Trophoblast cell (in vitro differentiated cells and primary cell): ENCODE results near the gene PLEKHM3.

Source experiments
- DNase-seq, 2 donors: peaks; one replicate each; pipeline ENCODE4 v3.0.0-alpha.2; 2016
- H2AFZ ChIP-seq: 2 replicates; pipeline ENCODE4 v1.6.1; 2013; ENCODE audit warnings: low read length, moderate library complexity, mild to moderate bottlenecking; ENCODE audit not compliant: insufficient read depth, poor library complexity
- H2AK5ac ChIP-seq: 2 replicates; pipeline ENCODE4 v1.6.1; 2013; ENCODE audit warnings: mild to moderate bottlenecking, low read length
- H2BK120ac ChIP-seq: 2 replicates; pipeline ENCODE4 v1.6.1; 2013; ENCODE audit warnings: low read length, mild to moderate bottlenecking, moderate library complexity; ENCODE audit not compliant: insufficient read depth, poor library complexity
- H2BK12ac ChIP-seq: 2 replicates; pipeline ENCODE4 v1.6.1; 2013; ENCODE audit warnings: mild to moderate bottlenecking, low read length, moderate library complexity
- H2BK5ac ChIP-seq: 2 replicates; pipeline ENCODE4 v1.6.1; 2013; ENCODE audit warnings: low read length, low read depth, moderate library complexity, mild to moderate bottlenecking; ENCODE audit not compliant: poor library complexity
- H3K14ac ChIP-seq: 2 replicates; pipeline ENCODE4 v1.6.1; 2013; ENCODE audit warnings: mild to moderate bottlenecking, low read length
- H3K18ac ChIP-seq: 2 replicates; pipeline ENCODE4 v1.6.1; 2013; ENCODE audit warnings: mild to moderate bottlenecking, low read length
- H3K23ac ChIP-seq: 2 replicates; pipeline ENCODE4 v1.6.1; 2013; ENCODE audit warnings: low read length
- H3K27ac ChIP-seq: 2 replicates; pipeline ENCODE4 v1.5.1; 2013; ENCODE audit warnings: low read depth, mild to moderate bottlenecking, inconsistent platforms, low read length, moderate library complexity
- H3K27me3 ChIP-seq: 2 replicates; pipeline ENCODE4 v1.6.1; 2013; ENCODE audit warnings: inconsistent platforms, mild to moderate bottlenecking, low read length, moderate library complexity; ENCODE audit not compliant: insufficient read depth
- H3K36me3 ChIP-seq, 2 experiments: 1 replicate in 1 of 2; 2 replicates in 1 of 2; pipeline ENCODE4 v1.6.1; 2013; ENCODE audit warnings: low read length in 2 of 2, mild to moderate bottlenecking in 2 of 2, moderate library complexity in 1 of 2; ENCODE audit not compliant: insufficient read depth in 2 of 2, control insufficient read depth in 1 of 2
- H3K4ac ChIP-seq: 2 replicates; pipeline ENCODE4 v1.6.1; 2013; ENCODE audit warnings: low read depth, mild to moderate bottlenecking, low read length, moderate library complexity
- H3K4me1 ChIP-seq, 2 experiments: 1 replicate in 1 of 2; 2 replicates in 1 of 2; pipeline ENCODE4 v1.6.1; 2013; ENCODE audit warnings: low read length in 2 of 2, mild to moderate bottlenecking in 2 of 2, moderate library complexity in 1 of 2; ENCODE audit not compliant: insufficient read depth in 2 of 2, control insufficient read depth in 1 of 2
- H3K4me2 ChIP-seq: 2 replicates; pipeline ENCODE4 v1.6.1; 2013; ENCODE audit warnings: inconsistent platforms, mild to moderate bottlenecking, low read length, moderate library complexity
- H3K4me3 ChIP-seq: 2 replicates; pipeline ENCODE4 v1.5.1; 2013; ENCODE audit warnings: mild to moderate bottlenecking, low read depth, low read length, inconsistent platforms
- H3K79me1 ChIP-seq: one replicate; pipeline ENCODE4 v1.6.1; 2013; ENCODE audit warnings: low read length
- H3K79me2 ChIP-seq: 2 replicates; pipeline ENCODE4 v1.6.1; 2013; ENCODE audit warnings: low read length, mild to moderate bottlenecking; ENCODE audit not compliant: control insufficient read depth, insufficient read depth, poor library complexity
- H3K9ac ChIP-seq: 2 replicates; pipeline ENCODE4 v1.6.1; 2013; ENCODE audit warnings: mild to moderate bottlenecking, low read length
- H3K9me3 ChIP-seq: 2 replicates; pipeline ENCODE4 v1.6.1; 2013; ENCODE audit warnings: low read depth, mild to moderate bottlenecking, control low read depth, inconsistent platforms, low read length; ENCODE audit not compliant: insufficient read depth
- H4K12ac ChIP-seq: 2 replicates; pipeline ENCODE4 v1.6.1; 2013; ENCODE audit warnings: low read depth, mild to moderate bottlenecking, low read length, moderate library complexity
- H4K8ac ChIP-seq: 2 replicates; pipeline ENCODE4 v1.6.1; 2013; ENCODE audit warnings: low read depth, mild to moderate bottlenecking, low read length, moderate library complexity
- H4K91ac ChIP-seq: one replicate; pipeline ENCODE4 v1.6.1; 2013; ENCODE audit warnings: low read depth, mild to moderate bottlenecking, low read length, moderate library complexity
- WGBS: extraction: QIAGEN DNeasy Blood & Tissue Kit; methylation state at CpG from one replicate; pipeline ENCODE4 v1.1.7; 2013; ENCODE audit warnings: missing lambda C conversion rate; ENCODE audit not compliant: insufficient read length, insufficient coverage; ENCODE audit errors: extremely low coverage; 5-methylcytosine and 5-hydroxymethylcytosine counted together

Gene PLEKHM3

GRCh38 chr2:207810200-207810788 lies 215.0 kb downstream of the PLEKHM3 start:
- no peak overlapping the region for H2BK12ac ChIP-seq
- no peak overlapping the region for H3K4me3 ChIP-seq
- no peak overlapping the region for H3K23ac ChIP-seq
- H3K27me3 ChIP-seq = no peaks in the 10 kb centered on the region
- H2AFZ ChIP-seq = no peak overlapping the region
- no peak overlapping the region for H3K4me2 ChIP-seq
- H2BK5ac ChIP-seq = no peak overlapping the region
- no CpG with 5 or more reads among the region's 4 CpGs for WGBS
- H3K4me1 ChIP-seq = peaks cover 14 to 15% of the 10 kb centered on the region in 2 experiments
- H2AK5ac ChIP-seq = no peak overlapping the region
- peaks cover 7% of the 10 kb centered on the region for H3K79me1 ChIP-seq
- H2BK120ac ChIP-seq = no peak overlapping the region
- H3K36me3 ChIP-seq = no peaks in the 10 kb centered on the region
- H4K8ac ChIP-seq = no peak overlapping the region
- no peak overlapping the region for H4K12ac ChIP-seq
- no peaks in the 10 kb centered on the region for H3K79me2 ChIP-seq
- no peak overlapping the region for H3K27ac ChIP-seq
- no peak overlapping the region for H4K91ac ChIP-seq
- no peak overlapping the region for H3K4ac ChIP-seq
- no peak overlapping the region for H3K9ac ChIP-seq
- H3K9me3 ChIP-seq = no peaks in the 10 kb centered on the region
- no peak overlapping the region for H3K14ac ChIP-seq
- no peak overlapping the region for H3K18ac ChIP-seq
- no peak for DNase-seq

DNA sequence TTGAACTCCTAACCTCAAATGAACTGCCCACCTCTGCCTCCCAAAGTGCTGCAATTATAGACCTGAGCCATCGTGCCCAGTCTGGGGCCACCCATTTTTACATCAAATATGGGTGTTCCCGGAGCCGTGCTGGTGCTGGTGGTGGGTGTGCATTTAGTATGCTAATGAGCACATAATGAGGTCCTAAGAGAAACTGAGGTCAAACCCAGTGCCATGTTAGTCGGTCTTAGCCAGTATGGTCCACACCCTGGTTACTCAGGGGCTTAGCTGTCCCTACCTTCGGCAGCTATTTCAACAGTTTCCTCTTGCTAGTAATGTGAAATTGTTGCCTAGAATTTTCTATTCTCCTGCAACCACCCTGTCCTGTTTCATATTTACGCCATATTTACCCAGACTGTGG lies 217.2 kb downstream of the PLEKHM3 start:
- no peak overlapping the region for H3K4me2 ChIP-seq
- H3K79me2 ChIP-seq = no peaks in the 10 kb centered on the region

GRCh38 chr2:207807516-207807915 lies 217.8 kb downstream of the PLEKHM3 start:
- peak in 1 of 2 donors; percentile 28 for DNase-seq
- H3K27me3 ChIP-seq = no peaks in the 10 kb centered on the region
- H4K12ac ChIP-seq = no peak overlapping the region
- peaks cover 14 to 17% of the 10 kb centered on the region in 2 experiments for H3K4me1 ChIP-seq
- no peak overlapping the region for H2AK5ac ChIP-seq
- H3K79me1 ChIP-seq = peaks cover 7% of the 10 kb centered on the region
- H2BK5ac ChIP-seq = no peak overlapping the region
- no peak overlapping the region for H3K14ac ChIP-seq
- H3K27ac ChIP-seq = no peak overlapping the region
- no peak overlapping the region for H3K4me3 ChIP-seq
- no peak overlapping the region for H2AFZ ChIP-seq
- H4K91ac ChIP-seq = no peak overlapping the region
- H3K4ac ChIP-seq = no peak overlapping the region
- H4K8ac ChIP-seq = no peak overlapping the region
- H3K23ac ChIP-seq = no peak overlapping the region
- H3K9me3 ChIP-seq = no peaks in the 10 kb centered on the region
- no peak overlapping the region for H2BK12ac ChIP-seq
- no peak overlapping the region for H2BK120ac ChIP-seq
- no peaks in the 10 kb centered on the region for H3K79me2 ChIP-seq
- WGBS = no CpG with 5 or more reads among the region's 5 CpGs
- H3K4me2 ChIP-seq = no peak overlapping the region
- no peaks in the 10 kb centered on the region for H3K36me3 ChIP-seq
- H3K9ac ChIP-seq = no peak overlapping the region
- H3K18ac ChIP-seq = no peak overlapping the region

More for the DNA sequence above, 217.2 kb downstream of the PLEKHM3 start:
- H3K79me1 ChIP-seq = peaks cover 7% of the 10 kb centered on the region
- no peaks in the 10 kb centered on the region for H3K9me3 ChIP-seq
- no peak overlapping the region for H3K4ac ChIP-seq
- no peak overlapping the region for H3K27ac ChIP-seq
- no peak for DNase-seq
- H3K14ac ChIP-seq = no peak overlapping the region
- no peak overlapping the region for H3K18ac ChIP-seq
- no peak overlapping the region for H2AFZ ChIP-seq
- H4K12ac ChIP-seq = no peak overlapping the region
- no peaks in the 10 kb centered on the region for H3K27me3 ChIP-seq
- H2BK120ac ChIP-seq = no peak overlapping the region
- H3K4me1 ChIP-seq = peaks cover 14 to 17% of the 10 kb centered on the region in 2 experiments
- H4K8ac ChIP-seq = no peak overlapping the region
- H2BK12ac ChIP-seq = no peak overlapping the region
- no peak overlapping the region for H3K4me3 ChIP-seq
- H3K23ac ChIP-seq = no peak overlapping the region
- H3K9ac ChIP-seq = no peak overlapping the region
- no peak overlapping the region for H2BK5ac ChIP-seq
- no CpG with 5 or more reads among the region's 6 CpGs for WGBS
- no peak overlapping the region for H4K91ac ChIP-seq
- H2AK5ac ChIP-seq = no peak overlapping the region
- H3K36me3 ChIP-seq = no peaks in the 10 kb centered on the region

- Histone ChIP-seq H3K36me3 (no peaks in the 10 kb centered on the region), H4K8ac (peak overlapping the region; percentile 53), H2BK120ac (peak overlapping the region; percentile 90), H3K27ac (peak overlapping the region; percentile 71), H3K4ac (no peak overlapping the region), H3K27me3 (no peaks in the 10 kb centered on the region), H3K14ac (peak overlapping the region; percentile 73), H3K79me2 (no peaks in the 10 kb centered on the region), H3K18ac (no peak overlapping the region), H3K79me1 (peaks cover 6% of the 10 kb centered on the region), H4K91ac (peak overlapping the region; percentile 87), H2AK5ac (no peak overlapping the region), H3K4me3 (no peak overlapping the region), H3K9me3 (no peaks in the 10 kb centered on the region), H3K9ac (no peak overlapping the region), H3K4me2 (no peak overlapping the region), H2BK5ac (peak overlapping the region; percentile 89), H4K12ac (no peak overlapping the region), H3K23ac (no peak overlapping the region), H2AFZ (no peak overlapping the region), H3K4me1 (peaks cover 8 to 15% of the 10 kb centered on the region in 2 experiments), H2BK12ac (peak overlapping the region; percentile 97)
- peak; percentile 65 to 78 for DNase-seq
- no CpG with 5 or more reads among the region's 5 CpGs for WGBS
Observed at GRCh38 chr2:207805566-207806226, 219.6 kb downstream of the PLEKHM3 start.
